Neutrophil (primary cell): Measurements from ENCODE around the gene NQO1.
A peak's percentile ranks its signal among the peaks of the same experiment; 100 is the strongest.
"Not testable (repeated sequence)": the region's sequence is repeated elsewhere in the genome, so short reads cannot be mapped to it uniquely, and the experiment has no call there.

Source experiments
- H3K27ac ChIP-seq: fragments of 200-600 bp; sonication (generic); 2 replicates; pipeline ENCODE4 v1.5.1; 2016; ENCODE audit warnings: mild to moderate bottlenecking, moderate library complexity
- H3K27me3 ChIP-seq: fragments of 200-600 bp; sonication (generic); 2 replicates; pipeline ENCODE4 v1.6.0; 2016; ENCODE audit warnings: mild to moderate bottlenecking
- H3K36me3 ChIP-seq: fragments of 200-600 bp; sonication (generic); 2 replicates; pipeline ENCODE4 v1.5.1; 2017
- H3K4me1 ChIP-seq, 2 experiments: fragments of 200-600 bp in 1 of 2; sonication (generic) in 1 of 2; 1 replicate in 1 of 2; 2 replicates in 1 of 2; pipeline versions ENCODE4 v1.5.1 to v1.6.1; 2013 to 2016; ENCODE audit warnings: low read depth in 1 of 2, low read length in 1 of 2, mild to moderate bottlenecking in 1 of 2, moderate library complexity in 1 of 2; ENCODE audit not compliant: control insufficient read depth in 1 of 2, insufficient read depth in 1 of 2
- H3K4me3 ChIP-seq, 2 experiments: fragments of 200-600 bp in 1 of 2; sonication (generic) in 1 of 2; 1 replicate in 1 of 2; 2 replicates in 1 of 2; pipeline ENCODE4 v1.5.1; 2013 to 2016; ENCODE audit warnings: low read depth in 1 of 2, low read length in 1 of 2, mild to moderate bottlenecking in 1 of 2, moderate library complexity in 1 of 2
- H3K9me3 ChIP-seq: fragments of 200-600 bp; sonication (generic); 2 replicates; pipeline ENCODE4 v1.5.1; 2016
- CTCF ChIP-seq: fragments of 200-600 bp; sonication (generic); IDR thresholded peaks from 2 replicates; pipeline ENCODE4 v1.5.1; 2016; ENCODE audit warnings: antibody characterized with exemption

NQO1 gene

GRCh38 chr16:69768666-69769065, 42.3 kb upstream of the NQO1 start:
- no peak for TF ChIP-seq CTCF
- H3K36me3 ChIP-seq: peaks cover 9% of the 10 kb centered on the region

GRCh38 chr16:69767459-69768229, 41.3 kb upstream of the NQO1 start:
- TF ChIP-seq CTCF: no peak
- Histone ChIP-seq H3K9me3 (no peaks in the 10 kb centered on the region), H3K27me3 (no peaks in the 10 kb centered on the region), H3K27ac (no peak overlapping the region), H3K4me1 (peaks cover 24 to 46% of the 10 kb centered on the region in 2 experiments), H3K4me3 (no peak overlapping the region), H3K36me3 (peaks cover 9% of the 10 kb centered on the region)

More at GRCh38 chr16:69768666-69769065, 42.3 kb upstream of the NQO1 start:
- Histone ChIP-seq H3K27me3 (no peaks in the 10 kb centered on the region), H3K4me3 (no peak overlapping the region), H3K27ac (peak overlapping the region; percentile 47), H3K9me3 (no peaks in the 10 kb centered on the region), H3K4me1 (peaks cover 18 to 39% of the 10 kb centered on the region in 2 experiments)

GRCh38 chr16:69763599-69763942, 37.2 kb upstream of the NQO1 start:
- Histone ChIP-seq H3K9me3 (no peaks in the 10 kb centered on the region), H3K36me3 (peaks cover 9% of the 10 kb centered on the region), H3K27ac (peak overlapping the region; percentile 96), H3K4me3 (peak overlapping the region; percentile 83 to 98), H3K4me1 (peaks cover 21 to 33% of the 10 kb centered on the region in 2 experiments), H3K27me3 (no peaks in the 10 kb centered on the region)
- TF ChIP-seq CTCF: no peak

GRCh38 chr16:69762814-69763598, 36.6 kb upstream of the NQO1 start:
- no peak for TF ChIP-seq CTCF
- peak overlapping the region; percentile 96 for H3K27ac ChIP-seq
- no peaks in the 10 kb centered on the region for H3K27me3 ChIP-seq
- peaks cover 9% of the 10 kb centered on the region for H3K36me3 ChIP-seq
- no peaks in the 10 kb centered on the region for H3K9me3 ChIP-seq
- peak overlapping the region; percentile 83 to 98 for H3K4me3 ChIP-seq
- H3K4me1 ChIP-seq: peaks cover 20 to 28% of the 10 kb centered on the region in 2 experiments

GRCh38 chr16:69761983-69762813, 35.8 kb upstream of the NQO1 start, which contains the start of gene WWP2:
WWP2 (plus strand) TSS chr16:69762332; CDS start chr16:69787011, 24,679 bp downstream.
- H3K27me3 ChIP-seq: no peaks in the 10 kb centered on the region
- H3K4me1 ChIP-seq: peaks cover 20 to 28% of the 10 kb centered on the region in 2 experiments
- H3K9me3 ChIP-seq: no peaks in the 10 kb centered on the region
- TF ChIP-seq CTCF: peak; percentile 5
- H3K27ac ChIP-seq: peak within 1 kb of the TSS; percentile 96
- peak within 1 kb of the TSS; percentile 83 to 98 for H3K4me3 ChIP-seq
- peaks cover 9% of the 10 kb centered on the region for H3K36me3 ChIP-seq

GRCh38 chr16:69757375-69757774, 31.0 kb upstream of the NQO1 start:
- not testable (repeated sequence) for H3K27me3 ChIP-seq, H3K9me3 ChIP-seq, H3K36me3 ChIP-seq, H3K4me3 ChIP-seq, H3K27ac ChIP-seq
- H3K4me1 ChIP-seq: peaks cover 17 to 18% of the 10 kb centered on the region in 2 experiments
